Measurements from ENCODE around the gene CLMP.

- TF ChIP-seq PATZ1 (CRISPR knock-in tag; IDR thresholded peaks at IDR 0.05; ENCODE audit: borderline replicate concordance) (no peak), ZC3H10 (CRISPR knock-in tag; IDR thresholded peaks at IDR 0.05) (no peak), GLIS3 (CRISPR knock-in tag; IDR thresholded peaks at IDR 0.05) (no peak), TCF4 (CRISPR knock-in tag; IDR thresholded peaks at IDR 0.05; ENCODE audit: borderline replicate concordance) (no peak), RARB (CRISPR knock-in tag; IDR thresholded peaks at IDR 0.05) (no peak)
Measured at GRCh38 chr11:123235117-123235655, 40.1 kb upstream of the CLMP start.

Data from SK-N-SH treated with all-trans-retinoic acid at 6 μM for 48 hours (cell line).